Stomach (tissue), 9 donors: ENCODE data around the gene NFATC2IP. TPM values are rescaled to one million over a fixed set of nuclear protein-coding genes. Genes with fewer than 3 reads are reported as not detected.

Experiments
- DNase-seq, 2 donors: peaks; one replicate each; pipeline versions ENCODE4 v3.0.0 to v3.0.0-alpha.2; 2013 to 2019
- H3K27ac ChIP-seq, 5 donors: fragments of 200-600 bp in 4 of 5; sonication (generic) in 4 of 5; one replicate each; pipeline ENCODE4 v1.5.1; 2013 to 2019; ENCODE audit warnings: mild to moderate bottlenecking in 1 of 5, moderate library complexity in 1 of 5
- H3K27me3 ChIP-seq, 3 donors: fragments of 200-600 bp; sonication (generic); one replicate each; pipeline ENCODE4 v1.5.1; 2017 to 2019; ENCODE audit warnings: mixed run types in 1 of 3
- H3K36me3 ChIP-seq, 4 donors: fragments of 200-600 bp; sonication (generic); 1 replicate in 3 of 4; 2 replicates in 1 of 4; pipeline ENCODE4 v1.5.1; 2016 to 2019
- H3K4me1 ChIP-seq, 4 donors: fragments of 200-600 bp; sonication (generic); one replicate each; pipeline ENCODE4 v1.5.1; 2016 to 2019
- H3K4me3 ChIP-seq, 4 donors: fragments of 200-600 bp; sonication (generic) in 3 of 4; one replicate each; pipeline ENCODE4 v1.5.1; 2016 to 2019; ENCODE audit warnings: mild to moderate bottlenecking in 1 of 4
- H3K9me3 ChIP-seq, 4 donors: fragments of 200-600 bp; sonication (generic); one replicate each; pipeline ENCODE4 v1.5.1; 2016 to 2019
- EP300 ChIP-seq: sonication (generic); formaldehyde crosslinking; IDR thresholded peaks from one replicate; pipeline ENCODE4 v1.6.1; 2017; ENCODE audit warnings: antibody characterized with exemption
- POLR2A ChIP-seq, 4 donors: fragments of 450-650 bp; IDR thresholded peaks; one replicate each; pipeline ENCODE4 v1.6.1; 2016; ENCODE audit warnings: antibody characterized with exemption in 4 of 4, control low read depth in 2 of 4, mild to moderate bottlenecking in 1 of 4, moderate library complexity in 1 of 4
- POLR2AphosphoS5 ChIP-seq, 3 donors: sonication (generic); formaldehyde crosslinking; IDR thresholded peaks; one replicate each; pipeline ENCODE4 v1.6.1; 2016; ENCODE audit warnings: antibody characterized with exemption in 3 of 3
- WGBS, 5 donors: extraction: QIAGEN DNeasy Blood & Tissue Kit in 3 of 5; methylation state at CpG; one replicate each; pipeline versions ENCODE4 v1.1.5 to v1.1.7; 2013 to 2018; 5-methylcytosine and 5-hydroxymethylcytosine counted together
- intact Hi-C: fragments of 100-400 bp; cut with DNase I; formaldehyde crosslinking; loops from one replicate; pipeline ENCODE4 v1.15.1; 2023; ENCODE audit warnings: low total_unique reads
- polyA plus RNA-seq, 3 donors: library from polyadenylated mRNA; stranded (reverse); fragments of 200-250 nt; gene quantifications; one replicate each; pipeline ENCODE4 v1.2.3, GENCODE V29; 2013
- total RNA-seq, 5 donors: library from RNA; depleted of rRNA; stranded (reverse); fragments of >200 nt; gene quantifications; one replicate each; pipeline versions ENCODE4 v1.1.0 to v1.2.3, GENCODE V29; 2014 to 2016
- TF ChIP-seq, protein P1 (sequence below), 7 experiments: fragments of 450-650 bp in 4 of 7; fragments of 200-600 bp in 3 of 7; sonication (generic) in 3 of 7; IDR thresholded peaks; one replicate each; pipeline ENCODE4 v1.5.1; 2016 to 2019; ENCODE audit warnings: antibody characterized with exemption in 7 of 7, control low read depth in 2 of 7, mild to moderate bottlenecking in 1 of 7
- donor health status: healthy with polysubstance abuse.
- donor health status: Bipolar disorder and iron deficiency.
- donor health status: healthy.

Gene NFATC2IP
- total and polyA plus RNA-seq, 8 donors, result 10.4 to 265 (median 31.7) TPM

DNA sequence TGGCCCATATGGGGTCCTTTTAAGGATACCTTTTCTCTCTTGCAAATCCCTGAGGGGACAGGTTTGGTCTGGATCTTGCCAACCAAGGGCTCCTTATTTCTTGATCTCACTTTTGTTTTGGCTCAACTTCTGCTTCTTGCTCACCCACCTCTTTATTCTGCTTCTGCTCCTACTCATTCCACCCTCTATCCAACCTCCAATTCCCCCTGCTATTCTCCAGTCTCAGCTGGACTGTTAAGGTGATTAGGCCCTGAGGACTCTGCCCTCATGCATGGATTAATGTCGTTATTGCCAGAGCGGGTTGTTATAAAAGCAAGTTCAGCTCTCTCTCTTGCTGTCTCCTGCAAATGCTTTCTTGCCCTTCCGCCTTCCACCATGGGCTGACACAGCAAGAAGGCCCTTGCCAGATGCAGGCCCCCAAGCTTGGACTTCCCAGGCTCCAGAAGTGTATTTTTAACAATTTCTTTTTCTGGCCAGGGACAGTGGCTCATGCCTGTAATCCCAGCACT lies 63.9 kb downstream of the NFATC2IP start:
- intact Hi-C loops, result no loop called here
- TF ChIP-seq, protein P1, sequence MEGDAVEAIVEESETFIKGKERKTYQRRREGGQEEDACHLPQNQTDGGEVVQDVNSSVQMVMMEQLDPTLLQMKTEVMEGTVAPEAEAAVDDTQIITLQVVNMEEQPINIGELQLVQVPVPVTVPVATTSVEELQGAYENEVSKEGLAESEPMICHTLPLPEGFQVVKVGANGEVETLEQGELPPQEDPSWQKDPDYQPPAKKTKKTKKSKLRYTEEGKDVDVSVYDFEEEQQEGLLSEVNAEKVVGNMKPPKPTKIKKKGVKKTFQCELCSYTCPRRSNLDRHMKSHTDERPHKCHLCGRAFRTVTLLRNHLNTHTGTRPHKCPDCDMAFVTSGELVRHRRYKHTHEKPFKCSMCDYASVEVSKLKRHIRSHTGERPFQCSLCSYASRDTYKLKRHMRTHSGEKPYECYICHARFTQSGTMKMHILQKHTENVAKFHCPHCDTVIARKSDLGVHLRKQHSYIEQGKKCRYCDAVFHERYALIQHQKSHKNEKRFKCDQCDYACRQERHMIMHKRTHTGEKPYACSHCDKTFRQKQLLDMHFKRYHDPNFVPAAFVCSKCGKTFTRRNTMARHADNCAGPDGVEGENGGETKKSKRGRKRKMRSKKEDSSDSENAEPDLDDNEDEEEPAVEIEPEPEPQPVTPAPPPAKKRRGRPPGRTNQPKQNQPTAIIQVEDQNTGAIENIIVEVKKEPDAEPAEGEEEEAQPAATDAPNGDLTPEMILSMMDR (IDR thresholded peaks at IDR 0.05), result no peak
- TF ChIP-seq POLR2A (IDR thresholded peaks at IDR 0.05) (no peak), POLR2AphosphoS5 (IDR thresholded peaks at IDR 0.05) (no peak), EP300 (no peak)
- H3K4me3 ChIP-seq, result no peak overlapping the region
- no peak for DNase-seq
- WGBS, 5 donors, result 79 to 94% (median 90%) methylated on average over 3 of the region's 3 CpGs
- no peaks in the 10 kb centered on the region for H3K27me3 ChIP-seq
- no peaks in the 10 kb centered on the region for H3K4me1 ChIP-seq
- no peaks in the 10 kb centered on the region for H3K9me3 ChIP-seq
- no peaks in the 10 kb centered on the region for H3K36me3 ChIP-seq
- H3K27ac ChIP-seq, result no peak overlapping the region

Other genes with a start within 250 kb of the NFATC2IP start
- gene EIF3C, start 239.5 kb upstream of the NFATC2IP start, total RNA-seq, result 100 to 1,000 TPM; 147 to 878 (median 271) TPM
- 1,000 to 10,000 TPM in 1 of 3 donors, 100 to 1,000 TPM in 2; 590 to 1,037 (median 927) TPM for gene EIF3C, start 239.5 kb upstream of the NFATC2IP start, polyA plus RNA-seq
- gene NPIPB9, start 199.2 kb upstream of the NFATC2IP start, total RNA-seq, result 10 to 100 TPM in 2 of 5 donors, 1 to 10 TPM in 2, not detected in 1; 7.1 to 24.3 (median 10.1) TPM
- gene NPIPB9, start 199.2 kb upstream of the NFATC2IP start, polyA plus RNA-seq, result under 1 TPM in 1 of 3 donors, not detected in 2; 0.40 TPM
- gene ATXN2L, start 127.9 kb upstream of the NFATC2IP start, total RNA-seq, result 100 to 1,000 TPM in 2 of 5 donors, 10 to 100 TPM in 3; 51.0 to 644 (median 88.8) TPM
- 10 to 100 TPM; 24.4 to 60.1 (median 57.3) TPM for gene ATXN2L, start 127.9 kb upstream of the NFATC2IP start, polyA plus RNA-seq
- gene TUFM, start 104.6 kb upstream of the NFATC2IP start, total RNA-seq, result 100 to 1,000 TPM in 1 of 5 donors, 10 to 100 TPM in 4; 49.8 to 186 (median 68.8) TPM
- 100 to 1,000 TPM; 128 to 286 (median 145) TPM for gene TUFM, start 104.6 kb upstream of the NFATC2IP start, polyA plus RNA-seq
- 100 to 1,000 TPM in 1 of 5 donors, 10 to 100 TPM in 2, 1 to 10 TPM in 2; 6.4 to 115 (median 27.1) TPM for gene SH2B1, start 87.1 kb upstream of the NFATC2IP start, total RNA-seq
- 10 to 100 TPM; 21.5 to 35.6 (median 32.2) TPM for gene SH2B1, start 87.1 kb upstream of the NFATC2IP start, polyA plus RNA-seq
- gene ATP2A1, start 72.4 kb upstream of the NFATC2IP start, total RNA-seq, result 10 to 100 TPM in 1 of 5 donors, 1 to 10 TPM in 1, under 1 TPM in 1, not detected in 2; 0.43 to 21.7 (median 3.6) TPM
- 1 to 10 TPM in 1 of 3 donors, under 1 TPM in 2; 0.12 to 1.4 (median 0.85) TPM for gene ATP2A1, start 72.4 kb upstream of the NFATC2IP start, polyA plus RNA-seq
- 100 to 1,000 TPM in 2 of 5 donors, 10 to 100 TPM in 3; 25.7 to 350 (median 84.0) TPM for gene RABEP2, start 25.7 kb upstream of the NFATC2IP start, total RNA-seq
- gene RABEP2, start 25.7 kb upstream of the NFATC2IP start, polyA plus RNA-seq, result 10 to 100 TPM; 20.3 to 34.6 (median 32.7) TPM
- gene CD19, start 19.0 kb upstream of the NFATC2IP start, total RNA-seq, result under 1 TPM in 2 of 5 donors, not detected in 3; 0.29 to 0.92 TPM
- 1 to 10 TPM in 1 of 3 donors, under 1 TPM in 2; 0.31 to 3.8 (median 0.56) TPM for gene CD19, start 19.0 kb upstream of the NFATC2IP start, polyA plus RNA-seq
- 10 to 100 TPM in 4 of 5 donors, 1 to 10 TPM in 1; 6.1 to 24.2 (median 15.6) TPM for gene SPNS1, start 23.8 kb downstream of the NFATC2IP start, total RNA-seq
- gene SPNS1, start 23.8 kb downstream of the NFATC2IP start, polyA plus RNA-seq, result 10 to 100 TPM; 26.7 to 48.3 (median 31.6) TPM
- gene LAT, start 34.1 kb downstream of the NFATC2IP start, total RNA-seq, result 10 to 100 TPM in 1 of 5 donors, 1 to 10 TPM in 3, not detected in 1; 1.3 to 26.8 (median 4.8) TPM
- 10 to 100 TPM in 1 of 3 donors, 1 to 10 TPM in 2; 7.3 to 15.5 (median 8.4) TPM for gene LAT, start 34.1 kb downstream of the NFATC2IP start, polyA plus RNA-seq